Stimulated activated CD4-positive, alpha-beta T cell treated with anti-CD3 and anti-CD28 coated beads, Interleukin-4, amount 100 ng/mL, for 48 hours (primary cell): ENCODE data around the gene KCNS1.

Experiments
- DNase-seq, 2 donors: peaks; one replicate each; pipeline ENCODE4 v3.0.0-alpha.2; 2020; ENCODE audit warnings: low read depth in 2 of 2

Gene KCNS1

GRCh38 chr20:45049904-45050471, 50.9 kb downstream of the KCNS1 start:
- no peak for DNase-seq

DNA sequence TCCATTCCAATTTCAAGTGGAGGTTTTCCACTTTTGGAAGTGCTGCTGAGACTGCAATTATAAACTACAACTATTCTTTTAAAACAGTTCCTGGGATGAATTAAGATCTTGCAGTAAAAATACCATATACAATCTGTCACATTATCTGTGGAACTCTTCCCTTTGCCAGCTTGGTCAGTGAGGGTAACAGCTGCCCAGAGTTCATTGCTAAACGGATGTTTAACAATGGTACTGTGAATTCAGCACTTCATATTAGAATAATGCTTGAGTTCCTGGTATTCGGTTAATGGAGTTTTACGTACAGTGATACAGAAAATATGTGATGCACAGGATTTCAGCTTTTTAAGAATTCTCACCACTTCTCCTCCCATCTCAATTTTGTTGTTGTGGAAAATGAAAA, 51.5 kb downstream of the KCNS1 start:
- no peak for DNase-seq

DNA sequence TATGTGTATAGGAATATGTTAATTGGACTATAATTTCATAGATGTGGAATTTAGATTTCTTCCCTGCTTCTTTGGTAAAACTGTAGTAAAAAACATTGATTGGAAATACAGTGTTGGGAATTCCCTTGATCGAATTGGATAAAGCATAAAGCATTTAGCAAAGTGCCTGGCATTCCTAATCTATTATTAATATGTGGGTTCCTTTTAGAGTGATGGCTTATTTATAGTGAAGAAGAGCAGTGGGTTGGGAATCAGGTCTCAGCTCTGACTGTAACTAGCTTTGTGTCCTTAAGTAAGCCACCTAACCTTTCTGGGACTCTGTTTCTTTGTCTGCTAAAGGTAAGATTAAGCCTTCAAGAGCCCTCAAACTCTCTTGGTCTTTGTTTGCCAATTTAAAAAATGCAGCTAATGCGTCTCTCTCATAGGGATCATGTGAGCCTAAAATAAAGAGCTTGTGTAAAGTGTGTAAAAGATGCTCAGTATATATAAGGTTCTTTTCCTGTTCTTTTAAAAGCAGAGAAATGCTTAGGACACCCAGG, 53.3 kb downstream of the KCNS1 start:
- no peak for DNase-seq

GRCh38 chr20:45044601-45045000, 56.3 kb downstream of the KCNS1 start:
- no peak for DNase-seq

GRCh38 chr20:45044084-45044573, 56.8 kb downstream of the KCNS1 start:
- no peak for DNase-seq

GRCh38 chr20:45042978-45043377, 57.9 kb downstream of the KCNS1 start:
- DNase-seq, result no peak
